ENCODE data around the gene PGAP6.
"Not testable (repeated sequence)": the region's sequence is repeated elsewhere in the genome, so short reads cannot be mapped to it uniquely, and the experiment has no call there.

DNA sequence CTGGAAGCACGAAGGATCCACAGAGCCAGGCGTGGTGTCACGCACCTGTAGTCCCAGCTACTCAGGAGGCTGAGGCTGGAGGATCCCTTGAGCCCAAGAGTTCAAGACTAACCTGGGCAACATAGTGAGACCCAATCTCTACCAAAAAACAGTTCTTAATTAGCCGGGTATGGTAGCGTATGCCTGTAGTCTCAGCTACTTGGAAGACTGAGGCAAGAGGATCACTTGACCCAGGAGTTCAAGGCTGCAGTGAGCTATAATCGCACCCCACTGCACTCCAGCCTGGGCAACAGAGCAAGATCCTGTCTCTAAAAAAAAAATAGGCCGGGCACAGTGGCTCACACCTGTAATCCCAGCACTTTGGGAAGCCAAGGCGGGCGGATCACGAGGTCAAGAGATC, 33.3 kb downstream of the PGAP6 start:
- not testable (repeated sequence) for TF ChIP-seq POLR2A (IDR thresholded peaks at IDR 0.05)
- TF ChIP-seq, protein P1, sequence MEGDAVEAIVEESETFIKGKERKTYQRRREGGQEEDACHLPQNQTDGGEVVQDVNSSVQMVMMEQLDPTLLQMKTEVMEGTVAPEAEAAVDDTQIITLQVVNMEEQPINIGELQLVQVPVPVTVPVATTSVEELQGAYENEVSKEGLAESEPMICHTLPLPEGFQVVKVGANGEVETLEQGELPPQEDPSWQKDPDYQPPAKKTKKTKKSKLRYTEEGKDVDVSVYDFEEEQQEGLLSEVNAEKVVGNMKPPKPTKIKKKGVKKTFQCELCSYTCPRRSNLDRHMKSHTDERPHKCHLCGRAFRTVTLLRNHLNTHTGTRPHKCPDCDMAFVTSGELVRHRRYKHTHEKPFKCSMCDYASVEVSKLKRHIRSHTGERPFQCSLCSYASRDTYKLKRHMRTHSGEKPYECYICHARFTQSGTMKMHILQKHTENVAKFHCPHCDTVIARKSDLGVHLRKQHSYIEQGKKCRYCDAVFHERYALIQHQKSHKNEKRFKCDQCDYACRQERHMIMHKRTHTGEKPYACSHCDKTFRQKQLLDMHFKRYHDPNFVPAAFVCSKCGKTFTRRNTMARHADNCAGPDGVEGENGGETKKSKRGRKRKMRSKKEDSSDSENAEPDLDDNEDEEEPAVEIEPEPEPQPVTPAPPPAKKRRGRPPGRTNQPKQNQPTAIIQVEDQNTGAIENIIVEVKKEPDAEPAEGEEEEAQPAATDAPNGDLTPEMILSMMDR (IDR thresholded peaks at IDR 0.05) = not testable (repeated sequence)

Measured in lower leg skin (tissue), 3 donors.